BLaER1 (cell line): ENCODE results near the gene SLC7A10.

Experiments used
- H3K27ac ChIP-seq: shearing (Covaris generic); formaldehyde crosslinking; 2 replicates; pipeline ENCODE4 v1.8.1; 2022
- H3K27me3 ChIP-seq: shearing (Covaris generic); formaldehyde crosslinking; 2 replicates; pipeline ENCODE4 v1.8.1; 2022
- H3K36me3 ChIP-seq: shearing (Covaris generic); formaldehyde crosslinking; 2 replicates; pipeline ENCODE4 v1.8.1; 2022
- H3K4me1 ChIP-seq: shearing (Covaris generic); formaldehyde crosslinking; 2 replicates; pipeline ENCODE4 v1.8.1; 2022
- H3K4me2 ChIP-seq: shearing (Covaris generic); formaldehyde crosslinking; 2 replicates; pipeline ENCODE4 v1.8.1; 2022
- H3K4me3 ChIP-seq: shearing (Covaris generic); formaldehyde crosslinking; 2 replicates; pipeline ENCODE4 v1.8.1; 2022
- H3K9ac ChIP-seq: shearing (Covaris generic); formaldehyde crosslinking; 2 replicates; pipeline ENCODE4 v1.8.1; 2022
- H3K9me3 ChIP-seq: shearing (Covaris generic); formaldehyde crosslinking; 2 replicates; pipeline ENCODE4 v1.8.1; 2022
- H4K20me1 ChIP-seq: shearing (Covaris generic); formaldehyde crosslinking; 2 replicates; pipeline ENCODE4 v1.8.1; 2022
- Cebpa-rat ChIP-seq: shearing (Covaris generic); IDR thresholded peaks from 2 replicates; pipeline ENCODE4 v1.8.1; 2022

Gene SLC7A10

DNA sequence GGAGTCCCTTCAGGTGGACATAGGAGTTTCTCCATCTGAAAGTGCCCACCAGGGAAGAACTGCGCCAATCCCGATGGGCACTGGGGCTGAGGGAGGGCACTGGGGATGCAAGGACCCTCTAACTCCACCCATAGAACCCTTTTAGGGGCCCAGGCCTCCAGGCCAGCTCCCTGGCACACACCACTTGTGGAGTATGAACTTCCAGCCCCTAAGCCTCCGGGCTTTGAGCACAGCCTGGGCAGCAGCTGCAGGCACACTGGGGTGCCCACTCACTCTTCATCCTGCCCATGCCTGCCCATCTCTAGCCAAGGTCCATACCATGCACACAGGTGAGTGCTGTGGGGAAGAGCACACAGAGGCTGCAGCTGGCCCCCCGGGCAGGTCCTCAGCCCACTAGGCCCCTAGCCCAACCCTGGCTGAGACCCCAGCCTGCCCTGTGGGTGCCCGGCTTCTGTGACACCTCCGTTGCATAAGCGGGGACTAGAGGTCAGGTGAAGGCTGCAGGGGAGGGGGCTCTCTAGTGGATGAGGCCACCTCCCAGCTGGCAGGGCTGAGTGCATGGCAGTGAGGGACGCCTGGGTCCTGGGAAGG is 14.6 kb upstream of the SLC7A10 start:
- no peak overlapping the region for H3K4me2 ChIP-seq
- H3K4me1 ChIP-seq: peaks cover 9% of the 10 kb centered on the region; the same call in 1 of the 2 replicates
- H4K20me1 ChIP-seq: no peaks in the 10 kb centered on the region
- H3K9me3 ChIP-seq: no peaks in the 10 kb centered on the region
- TF ChIP-seq Cebpa-rat: no peak
- no peak overlapping the region for H3K4me3 ChIP-seq
- no peaks in the 10 kb centered on the region for H3K36me3 ChIP-seq
- no peak overlapping the region for H3K27ac ChIP-seq
- no peaks in the 10 kb centered on the region for H3K27me3 ChIP-seq
- no peak overlapping the region for H3K9ac ChIP-seq

DNA sequence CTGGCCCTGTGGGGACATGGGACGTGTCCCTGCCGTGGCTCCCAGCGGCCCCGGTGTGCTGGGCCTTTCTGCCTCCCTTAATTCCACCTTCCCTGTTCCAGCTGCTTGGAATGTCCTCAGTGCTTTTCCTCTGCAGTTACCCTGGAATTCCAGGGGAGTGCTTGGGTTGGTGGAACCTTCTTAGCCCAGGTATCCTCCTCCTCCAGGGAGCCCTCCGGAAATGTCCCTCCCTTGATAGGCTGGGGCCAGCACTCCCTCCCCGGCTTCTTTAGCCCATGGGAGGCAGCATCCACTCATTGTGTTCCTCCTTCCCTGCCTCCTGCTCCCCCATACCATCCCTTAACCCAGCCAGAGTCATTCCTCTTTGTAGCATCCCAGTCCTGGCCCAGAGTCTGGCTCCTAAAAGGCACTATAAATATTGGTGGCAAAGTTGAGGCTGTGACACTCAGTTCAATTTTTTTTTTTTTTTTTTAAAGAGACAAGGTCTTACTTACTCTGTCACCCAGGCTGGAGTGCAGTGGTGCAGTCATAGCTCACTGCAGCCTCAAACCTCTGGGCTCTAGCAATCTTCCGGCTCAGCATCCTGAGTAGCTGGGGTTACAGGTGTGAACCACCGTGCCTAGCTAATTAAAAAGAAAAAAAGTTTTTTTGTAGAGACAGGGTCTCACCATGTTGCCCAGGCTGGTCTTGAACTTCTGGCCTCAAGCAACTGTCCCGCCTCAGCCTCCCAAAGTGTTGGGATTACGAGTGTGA is 13.7 kb upstream of the SLC7A10 start:
- no peak overlapping the region for H3K4me3 ChIP-seq

DNA sequence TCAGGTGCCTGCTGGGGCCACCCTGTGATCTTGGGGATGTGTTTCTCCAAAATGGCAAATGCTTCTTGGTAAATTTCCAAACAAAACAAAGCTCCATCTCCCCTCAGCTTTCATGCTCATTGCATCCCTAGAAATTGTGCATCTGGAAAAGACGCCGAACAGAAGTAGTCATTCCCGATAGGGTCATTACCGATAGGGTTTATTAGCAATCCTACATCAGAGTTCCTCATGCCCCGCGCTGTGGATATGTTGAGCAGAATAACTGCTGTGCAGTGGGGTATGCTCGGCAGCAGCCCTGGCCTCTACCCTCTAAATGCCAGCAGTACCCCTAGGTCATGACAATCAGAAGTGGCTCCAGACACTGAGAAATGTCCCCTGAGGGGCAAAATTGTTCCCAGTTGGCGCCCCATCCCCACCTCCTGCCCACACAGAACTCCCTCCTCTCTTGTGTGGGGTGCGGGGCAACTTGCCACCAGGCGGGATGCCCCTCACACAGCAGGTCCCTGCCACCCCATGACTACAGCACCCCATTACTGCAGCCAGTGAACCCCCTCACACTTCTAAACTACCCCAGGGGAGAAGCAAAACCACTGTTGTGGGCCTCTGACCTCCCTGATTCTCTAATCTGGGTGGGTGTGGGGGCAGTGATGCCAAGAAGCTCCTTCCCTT is 13.0 kb upstream of the SLC7A10 start:
- H3K36me3 ChIP-seq: no peaks in the 10 kb centered on the region
- H3K4me3 ChIP-seq: no peak overlapping the region
- H3K27me3 ChIP-seq: no peaks in the 10 kb centered on the region
- H3K4me2 ChIP-seq: no peak overlapping the region
- no peak overlapping the region for H3K27ac ChIP-seq
- peaks cover 9% of the 10 kb centered on the region; the same call in 1 of the 2 replicates for H3K4me1 ChIP-seq
- no peak overlapping the region for H3K9ac ChIP-seq
- H4K20me1 ChIP-seq: no peaks in the 10 kb centered on the region
- TF ChIP-seq Cebpa-rat: no peak
- H3K9me3 ChIP-seq: no peaks in the 10 kb centered on the region

More for the DNA sequence above, 13.7 kb upstream of the SLC7A10 start:
- Histone ChIP-seq H3K9me3 (no peaks in the 10 kb centered on the region), H3K4me2 (no peak overlapping the region), H4K20me1 (no peaks in the 10 kb centered on the region), H3K27ac (no peak overlapping the region), H3K9ac (no peak overlapping the region), H3K27me3 (no peaks in the 10 kb centered on the region), H3K36me3 (no peaks in the 10 kb centered on the region), H3K4me1 (peaks cover 9% of the 10 kb centered on the region; the same call in 1 of the 2 replicates)
- TF ChIP-seq Cebpa-rat: no peak

DNA sequence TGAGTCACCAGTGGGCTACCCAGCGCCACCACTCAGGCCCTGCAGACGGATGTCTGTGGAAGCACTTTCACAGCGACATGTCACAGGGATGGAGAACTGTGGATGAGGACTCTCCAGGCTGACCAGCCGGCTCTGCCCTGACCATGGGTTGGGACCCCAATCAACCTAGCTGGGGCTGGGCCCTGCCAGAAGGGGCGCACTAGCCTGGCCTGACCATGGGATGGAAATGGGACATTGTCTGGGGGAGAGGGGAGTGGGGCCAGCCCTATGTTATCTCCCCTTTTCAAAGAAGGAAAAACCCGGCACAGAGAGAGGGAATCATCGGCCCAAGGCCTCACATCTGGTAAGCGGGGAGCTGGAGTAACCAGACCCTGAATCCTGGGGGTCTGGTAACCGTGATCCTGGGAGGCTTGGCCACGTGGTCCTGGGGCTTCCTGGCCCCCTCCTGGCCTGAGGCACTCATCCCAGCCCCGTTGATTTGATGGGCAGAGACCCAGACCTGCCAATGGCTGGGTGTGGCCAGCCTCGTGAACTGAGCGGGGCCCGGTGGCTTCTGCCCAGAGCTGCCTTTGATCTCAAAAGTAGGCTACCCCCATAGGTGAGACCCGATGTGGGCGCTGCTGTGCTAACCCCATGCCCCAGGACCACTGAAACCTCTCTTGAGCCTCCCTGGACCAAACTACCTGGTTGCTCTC is 11.2 kb upstream of the SLC7A10 start:
- no peak for TF ChIP-seq Cebpa-rat
- no peak overlapping the region for H3K9ac ChIP-seq
- H3K4me1 ChIP-seq: peaks cover 9% of the 10 kb centered on the region; the same call in 1 of the 2 replicates
- no peak overlapping the region for H3K4me2 ChIP-seq
- no peaks in the 10 kb centered on the region for H4K20me1 ChIP-seq
- no peak overlapping the region for H3K27ac ChIP-seq
- no peaks in the 10 kb centered on the region for H3K27me3 ChIP-seq
- no peaks in the 10 kb centered on the region for H3K36me3 ChIP-seq
- H3K4me3 ChIP-seq: no peak overlapping the region
- no peaks in the 10 kb centered on the region for H3K9me3 ChIP-seq

DNA sequence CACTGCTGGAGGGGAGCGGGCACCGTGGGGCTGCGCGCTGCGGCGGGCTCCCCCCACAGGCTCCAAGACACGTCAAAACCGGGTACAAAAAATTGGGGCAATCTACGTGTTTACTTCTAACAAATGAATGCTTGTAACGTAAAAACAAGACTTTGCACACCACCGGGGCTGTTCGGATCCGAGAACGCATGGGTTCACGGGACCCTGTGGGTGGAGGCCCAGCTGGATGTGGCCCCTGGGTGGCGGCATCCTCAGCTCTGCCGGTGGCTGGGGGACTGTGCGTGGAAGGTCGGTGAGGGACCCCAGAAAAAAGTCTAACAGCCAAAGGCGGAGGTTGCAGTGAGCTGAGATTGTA is 10.3 kb upstream of the SLC7A10 start:
- H3K4me1 ChIP-seq: peaks cover 9% of the 10 kb centered on the region; the same call in 1 of the 2 replicates
- H3K9me3 ChIP-seq: no peaks in the 10 kb centered on the region
- TF ChIP-seq Cebpa-rat: no peak
- no peaks in the 10 kb centered on the region for H3K27me3 ChIP-seq
- no peaks in the 10 kb centered on the region for H4K20me1 ChIP-seq
- H3K9ac ChIP-seq: no peak overlapping the region
- H3K4me3 ChIP-seq: no peak overlapping the region
- H3K4me2 ChIP-seq: no peak overlapping the region
- H3K36me3 ChIP-seq: no peaks in the 10 kb centered on the region
- no peak overlapping the region for H3K27ac ChIP-seq

DNA sequence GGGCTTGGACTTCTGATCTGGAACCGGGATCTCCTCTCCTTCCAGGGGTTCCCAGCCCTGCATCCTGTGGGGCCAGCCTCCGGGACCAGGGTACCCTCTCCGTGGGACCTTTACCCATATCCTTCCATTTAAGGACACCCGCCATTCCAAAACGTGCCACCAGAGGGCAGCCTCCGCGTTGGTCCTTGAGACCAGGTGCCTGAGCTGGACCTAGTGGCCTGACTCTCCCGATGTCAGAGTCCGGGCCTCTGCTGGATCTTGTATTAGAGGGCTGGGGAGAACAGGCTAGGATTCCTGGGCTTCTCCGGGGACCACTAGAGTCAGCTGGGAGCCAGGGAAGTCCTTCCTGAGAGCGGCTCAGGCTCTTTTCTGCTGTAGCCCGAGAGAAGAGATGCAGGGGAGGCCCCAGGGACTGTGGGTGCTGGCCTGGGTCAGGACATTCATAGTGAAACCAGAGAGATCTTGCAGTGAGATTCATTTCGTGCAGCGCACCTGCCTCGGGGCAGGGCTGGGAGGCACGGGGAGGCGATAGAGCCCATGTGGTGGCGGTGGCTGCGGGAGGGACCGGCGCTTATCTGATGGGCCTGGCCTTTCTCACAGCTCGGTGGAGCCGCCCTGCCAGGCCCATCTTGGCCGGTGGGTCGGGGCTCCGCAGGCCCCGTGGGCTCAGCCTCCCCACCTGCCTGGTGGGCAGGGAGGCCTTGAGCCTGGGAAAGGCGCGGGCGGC is 9.8 kb upstream of the SLC7A10 start:
- H3K27ac ChIP-seq: no peak overlapping the region
- no peak overlapping the region for H3K4me3 ChIP-seq
- H3K9ac ChIP-seq: no peak overlapping the region
- no peaks in the 10 kb centered on the region for H4K20me1 ChIP-seq
- TF ChIP-seq Cebpa-rat: no peak
- H3K4me2 ChIP-seq: no peak overlapping the region
- no peaks in the 10 kb centered on the region for H3K36me3 ChIP-seq
- H3K27me3 ChIP-seq: no peaks in the 10 kb centered on the region
- peaks cover 9% of the 10 kb centered on the region; the same call in 1 of the 2 replicates for H3K4me1 ChIP-seq
- H3K9me3 ChIP-seq: no peaks in the 10 kb centered on the region

DNA sequence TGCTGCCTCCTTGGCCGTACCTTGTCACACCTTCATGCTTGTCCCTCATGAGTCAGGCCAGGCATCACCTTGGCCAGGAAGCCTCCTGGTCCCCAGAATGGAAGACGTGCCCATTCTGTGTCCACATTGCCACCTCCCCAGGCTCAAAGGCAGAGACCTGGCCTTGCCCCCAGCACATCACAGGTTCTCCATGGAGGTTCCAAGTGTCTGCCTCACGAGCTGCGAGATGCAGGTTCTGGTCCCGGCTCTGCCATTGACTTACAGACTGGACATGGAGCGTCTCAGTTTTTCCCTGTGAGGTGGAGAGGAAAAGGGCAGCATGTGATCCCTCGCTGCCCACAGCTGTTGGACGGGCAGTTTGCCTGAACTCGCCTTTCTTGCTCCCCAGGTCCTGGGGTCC is 9.1 kb upstream of the SLC7A10 start:
- H3K36me3 ChIP-seq: no peaks in the 10 kb centered on the region
- no peaks in the 10 kb centered on the region for H4K20me1 ChIP-seq
- H3K4me3 ChIP-seq: no peak overlapping the region
- H3K27ac ChIP-seq: no peak overlapping the region
- H3K9ac ChIP-seq: no peak overlapping the region
- H3K4me2 ChIP-seq: no peak overlapping the region
- H3K4me1 ChIP-seq: peaks cover 9% of the 10 kb centered on the region; the same call in 1 of the 2 replicates
- H3K27me3 ChIP-seq: no peaks in the 10 kb centered on the region
- H3K9me3 ChIP-seq: no peaks in the 10 kb centered on the region
- TF ChIP-seq Cebpa-rat: no peak

DNA sequence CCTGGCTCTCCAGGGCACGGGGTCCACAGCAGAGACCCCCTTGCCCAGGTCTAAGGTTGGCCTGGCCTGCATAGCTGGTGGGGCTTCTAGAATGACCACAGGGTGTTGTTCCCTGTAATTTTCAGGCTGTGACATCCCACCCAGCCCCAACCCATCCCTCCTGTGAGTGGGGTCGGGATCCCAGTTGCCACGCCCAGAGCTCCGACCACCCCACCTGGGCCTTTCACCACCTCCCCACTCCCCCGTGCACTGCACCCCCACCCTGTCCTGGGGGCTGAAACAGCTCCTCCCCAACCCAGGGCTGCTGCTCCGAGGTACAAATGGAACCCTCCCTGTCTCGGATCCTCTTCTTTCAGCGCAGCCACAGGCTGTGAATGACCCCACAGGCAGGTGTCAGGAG is 8.4 kb upstream of the SLC7A10 start:
- no peak overlapping the region for H3K9ac ChIP-seq
- no peak overlapping the region for H3K4me3 ChIP-seq
- no peaks in the 10 kb centered on the region for H3K27me3 ChIP-seq
- no peak overlapping the region for H3K27ac ChIP-seq
- H3K4me1 ChIP-seq: peaks cover 3% of the 10 kb centered on the region; the same call in 1 of the 2 replicates
- H3K4me2 ChIP-seq: no peak overlapping the region
- H3K9me3 ChIP-seq: peaks cover 2% of the 10 kb centered on the region
- H4K20me1 ChIP-seq: no peaks in the 10 kb centered on the region
- no peak for TF ChIP-seq Cebpa-rat
- no peaks in the 10 kb centered on the region for H3K36me3 ChIP-seq
